Chondrocyte (in vitro differentiated cells): ENCODE data around the gene CORO7. TPM values are rescaled to one million over a fixed set of nuclear protein-coding genes. Genes with fewer than 3 reads are reported as not detected.
"Not testable (repeated sequence)": the region's sequence is repeated elsewhere in the genome, so short reads cannot be mapped to it uniquely, and the experiment has no call there.

ENCODE experiments used
- DNase-seq: peaks from one replicate; pipeline ENCODE4 v3.0.0; 2021; ENCODE audit warnings: mixed read lengths, low spot score
- H3K27ac Mint-ChIP-seq: one replicate; pipeline ENCODE4 v1.8.0; 2021; ENCODE audit warnings: mild to moderate bottlenecking, moderate library complexity, mixed read lengths; ENCODE audit not compliant: unreplicated experiment
- H3K27me3 Mint-ChIP-seq: 2 replicates; pipeline ENCODE4 v1.8.0; 2021; ENCODE audit warnings: low read depth, mixed read lengths
- H3K36me3 Mint-ChIP-seq: 2 replicates; pipeline ENCODE4 v1.8.0; 2021; ENCODE audit warnings: low read depth, mixed read lengths
- H3K4me1 Mint-ChIP-seq: 2 replicates; pipeline ENCODE4 v1.8.0; 2021; ENCODE audit warnings: low read depth, mild to moderate bottlenecking, mixed read lengths
- H3K4me3 Mint-ChIP-seq: one replicate; pipeline ENCODE4 v1.8.0; 2021; ENCODE audit warnings: mild to moderate bottlenecking, moderate library complexity, mixed read lengths; ENCODE audit not compliant: unreplicated experiment
- H3K9me3 Mint-ChIP-seq: 2 replicates; pipeline ENCODE4 v1.8.0; 2021; ENCODE audit warnings: low read depth, mixed read lengths
- total RNA-seq: library from RNA; stranded (reverse); gene quantifications from 3 replicates; pipeline ENCODE4 v1.2.1, GENCODE V29; 2021
- TF ChIP-seq, protein P1 (sequence below): fragments of 200-600 bp; sonication (generic); IDR thresholded peaks from 2 replicates; pipeline ENCODE4 v1.5.0; 2021; ENCODE audit warnings: antibody characterized with exemption, mild to moderate bottlenecking, moderate library complexity

Gene CORO7
- total RNA-seq, 1 donor from 2014 or later = 24.6 TPM

DNA sequence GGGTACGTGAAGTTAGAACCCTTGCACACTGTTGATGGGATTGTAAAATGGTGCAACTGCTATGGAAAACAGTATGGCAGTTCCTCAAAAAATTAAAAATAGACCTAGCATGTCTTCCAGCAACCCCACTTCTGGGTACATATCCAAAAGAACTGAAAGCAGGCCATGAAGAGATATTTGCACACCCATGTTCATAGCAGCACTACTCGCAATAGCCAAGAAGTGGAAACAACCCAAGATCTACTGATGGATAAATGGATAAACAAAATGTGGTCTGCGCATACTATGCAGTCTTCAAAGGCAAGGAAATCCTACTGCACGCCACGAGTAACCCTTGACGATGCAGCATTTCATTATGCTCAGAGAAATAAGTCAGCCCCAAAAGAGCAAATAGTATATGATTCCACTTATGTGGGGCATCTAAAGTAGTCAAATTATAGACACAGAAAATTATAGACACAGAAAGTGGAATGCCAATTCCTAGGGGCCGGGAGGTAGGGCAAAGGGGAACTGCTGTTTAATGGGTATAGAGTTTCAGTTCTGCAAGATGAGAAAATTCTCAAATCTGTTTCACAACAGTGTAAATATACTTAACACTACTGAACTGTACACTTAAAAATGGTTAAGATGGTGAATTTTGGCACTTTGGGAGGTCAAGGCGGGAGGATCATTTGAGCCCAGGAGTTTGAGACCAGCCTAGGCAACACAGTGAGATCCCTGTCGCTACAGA, 17.2 kb downstream of the CORO7 start:
- DNase-seq = no peak
- TF ChIP-seq, protein P1, sequence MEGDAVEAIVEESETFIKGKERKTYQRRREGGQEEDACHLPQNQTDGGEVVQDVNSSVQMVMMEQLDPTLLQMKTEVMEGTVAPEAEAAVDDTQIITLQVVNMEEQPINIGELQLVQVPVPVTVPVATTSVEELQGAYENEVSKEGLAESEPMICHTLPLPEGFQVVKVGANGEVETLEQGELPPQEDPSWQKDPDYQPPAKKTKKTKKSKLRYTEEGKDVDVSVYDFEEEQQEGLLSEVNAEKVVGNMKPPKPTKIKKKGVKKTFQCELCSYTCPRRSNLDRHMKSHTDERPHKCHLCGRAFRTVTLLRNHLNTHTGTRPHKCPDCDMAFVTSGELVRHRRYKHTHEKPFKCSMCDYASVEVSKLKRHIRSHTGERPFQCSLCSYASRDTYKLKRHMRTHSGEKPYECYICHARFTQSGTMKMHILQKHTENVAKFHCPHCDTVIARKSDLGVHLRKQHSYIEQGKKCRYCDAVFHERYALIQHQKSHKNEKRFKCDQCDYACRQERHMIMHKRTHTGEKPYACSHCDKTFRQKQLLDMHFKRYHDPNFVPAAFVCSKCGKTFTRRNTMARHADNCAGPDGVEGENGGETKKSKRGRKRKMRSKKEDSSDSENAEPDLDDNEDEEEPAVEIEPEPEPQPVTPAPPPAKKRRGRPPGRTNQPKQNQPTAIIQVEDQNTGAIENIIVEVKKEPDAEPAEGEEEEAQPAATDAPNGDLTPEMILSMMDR = no peak
- Mint-ChIP-seq H3K4me3 (no peak overlapping the region), H3K36me3 (peaks cover 10% of the 10 kb centered on the region), H3K27ac (no peak overlapping the region), H3K27me3 (no peaks in the 10 kb centered on the region), H3K4me1 (peaks cover 4% of the 10 kb centered on the region), H3K9me3 (no peaks in the 10 kb centered on the region)

DNA sequence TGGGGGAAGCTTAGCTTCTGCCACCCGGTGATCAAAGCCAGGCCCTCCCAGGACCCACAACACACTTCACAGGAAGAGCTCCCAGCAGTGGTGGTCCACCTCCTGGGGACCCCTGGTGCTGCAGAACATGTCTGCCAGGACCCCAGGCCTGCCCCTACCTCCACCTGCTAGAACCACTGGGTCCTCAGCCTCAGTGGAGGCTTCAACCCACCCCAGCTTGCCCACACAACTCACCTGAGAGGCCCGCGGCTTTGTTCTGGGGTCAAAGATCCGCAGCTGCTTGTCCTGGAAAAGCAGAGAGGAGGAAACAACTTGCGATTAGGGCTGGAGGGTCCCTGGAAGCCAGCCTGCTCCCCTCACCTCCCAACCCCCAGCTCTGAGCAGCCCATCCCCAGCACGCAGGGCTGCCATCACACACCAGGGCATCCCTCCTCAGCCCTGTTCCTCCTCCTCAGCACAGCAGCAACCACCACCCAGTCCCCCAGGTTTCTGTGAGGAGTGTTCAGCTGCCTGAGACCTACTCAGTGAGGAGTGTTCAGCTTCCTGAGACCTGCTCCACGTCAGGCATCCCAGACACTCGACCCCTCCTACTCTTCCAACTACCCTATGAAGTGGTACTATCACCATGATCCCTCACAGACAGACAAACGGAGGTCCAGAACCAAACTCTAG, 21.2 kb downstream of the CORO7 start:
- no peak for DNase-seq

DNA sequence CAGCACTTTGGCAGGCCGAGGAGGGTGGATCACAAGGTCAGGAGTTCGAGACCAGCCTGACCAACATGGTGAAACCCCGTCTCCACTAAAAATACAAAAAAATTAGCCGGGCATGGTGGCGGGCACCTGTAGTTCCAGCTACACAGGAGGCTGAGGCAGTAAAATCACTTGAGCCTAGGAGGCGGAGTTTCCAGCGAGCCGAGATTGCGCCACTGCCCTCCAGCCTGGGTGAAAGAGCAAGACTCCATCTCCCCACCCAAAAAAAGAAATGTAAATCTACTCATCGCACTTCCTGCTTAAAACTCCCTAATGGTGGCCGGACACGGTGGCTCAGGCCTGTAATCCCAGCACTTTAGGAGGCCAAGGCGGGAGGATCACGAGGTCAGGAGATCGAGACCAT, 22.5 kb downstream of the CORO7 start:
- not testable (repeated sequence) for H3K36me3 Mint-ChIP-seq, H3K27ac Mint-ChIP-seq, DNase-seq, H3K9me3 Mint-ChIP-seq, H3K4me3 Mint-ChIP-seq, H3K27me3 Mint-ChIP-seq
- H3K4me1 Mint-ChIP-seq = peaks cover 33% of the 10 kb centered on the region

More for the DNA sequence above, 21.2 kb downstream of the CORO7 start:
- Mint-ChIP-seq H3K9me3 (no peaks in the 10 kb centered on the region), H3K4me3 (no peak overlapping the region), H3K27me3 (no peaks in the 10 kb centered on the region), H3K4me1 (peaks cover 20% of the 10 kb centered on the region), H3K27ac (no peak overlapping the region), H3K36me3 (peaks cover 4% of the 10 kb centered on the region)
- TF ChIP-seq, protein P1 = no peak

DNA sequence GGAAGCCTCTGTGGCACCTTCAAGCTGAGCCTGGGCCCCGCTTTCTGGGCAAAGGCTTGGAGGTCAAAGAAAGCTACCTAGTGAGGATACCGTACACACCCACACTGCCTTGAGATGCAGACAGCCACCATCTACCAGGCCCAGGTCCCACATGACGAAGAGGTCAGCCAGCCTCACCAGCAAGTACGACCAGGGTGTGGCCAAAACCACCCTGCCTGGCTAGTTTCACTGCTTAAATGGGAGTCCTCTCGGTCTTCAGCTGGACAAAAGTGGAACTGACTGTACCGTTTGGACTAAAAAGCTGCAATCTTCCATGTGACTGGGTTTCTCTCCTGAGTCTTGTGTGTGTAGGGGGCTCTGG, 23.2 kb downstream of the CORO7 start:
- H3K9me3 Mint-ChIP-seq = no peaks in the 10 kb centered on the region
- peaks cover 39% of the 10 kb centered on the region for H3K4me1 Mint-ChIP-seq
- H3K4me3 Mint-ChIP-seq = no peak overlapping the region
- H3K36me3 Mint-ChIP-seq = peaks cover 4% of the 10 kb centered on the region
- TF ChIP-seq, protein P1 = no peak
- peak overlapping the region; percentile 86 for H3K27ac Mint-ChIP-seq
- DNase-seq = no peak
- H3K27me3 Mint-ChIP-seq = no peaks in the 10 kb centered on the region

DNA sequence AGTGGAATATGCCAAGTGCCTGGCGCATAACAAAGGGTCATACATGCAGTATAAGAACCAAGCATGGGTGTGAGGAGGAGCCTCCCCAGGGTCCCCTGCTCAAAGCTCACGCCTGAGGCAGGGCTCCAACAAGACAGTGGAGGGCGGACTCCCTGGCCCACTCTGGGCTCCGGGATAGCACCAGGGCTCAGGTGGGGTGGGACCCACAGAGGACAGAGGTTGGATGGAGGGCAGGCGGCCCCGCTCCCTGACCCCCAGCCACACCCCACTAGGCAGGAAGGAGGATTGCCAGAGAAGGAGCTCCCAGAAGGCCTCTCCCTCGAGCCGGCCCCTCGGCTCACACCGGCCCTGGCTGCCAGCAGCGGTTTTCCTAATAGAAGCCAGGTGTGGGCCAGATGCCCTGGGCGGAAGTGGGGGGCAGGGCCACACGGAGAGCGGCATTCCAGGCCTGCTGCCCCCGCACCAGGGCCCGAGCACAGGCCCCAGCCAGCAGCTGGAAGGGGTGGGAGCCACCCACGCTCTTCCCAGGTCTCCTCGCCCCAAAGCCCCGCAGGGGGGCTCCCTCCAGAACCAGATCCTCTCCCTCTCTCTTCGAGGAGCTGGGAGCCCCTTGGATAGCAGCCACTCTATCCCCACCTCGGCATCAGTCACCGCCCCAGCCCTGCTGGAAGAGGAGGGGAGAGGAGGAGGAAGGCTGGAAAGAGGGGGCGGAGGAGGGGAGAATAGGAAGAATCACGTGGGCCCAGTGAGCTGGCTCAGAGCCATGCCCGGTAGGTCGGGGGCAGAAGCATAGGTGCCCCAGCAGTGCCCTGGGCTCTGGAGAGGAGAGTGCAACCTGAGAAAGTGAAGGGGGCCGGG, 23.8 kb downstream of the CORO7 start:
- peaks cover 43% of the 10 kb centered on the region for H3K4me1 Mint-ChIP-seq
- H3K27ac Mint-ChIP-seq = peak overlapping the region; percentile 86
- H3K36me3 Mint-ChIP-seq = peaks cover 4% of the 10 kb centered on the region
- no peak overlapping the region for H3K4me3 Mint-ChIP-seq
- TF ChIP-seq, protein P1 = no peak
- DNase-seq = peak; percentile 83
- no peaks in the 10 kb centered on the region for H3K27me3 Mint-ChIP-seq
- H3K9me3 Mint-ChIP-seq = no peaks in the 10 kb centered on the region
